ENCODE results near the gene ADGRA1.

Gene ADGRA1

DNA sequence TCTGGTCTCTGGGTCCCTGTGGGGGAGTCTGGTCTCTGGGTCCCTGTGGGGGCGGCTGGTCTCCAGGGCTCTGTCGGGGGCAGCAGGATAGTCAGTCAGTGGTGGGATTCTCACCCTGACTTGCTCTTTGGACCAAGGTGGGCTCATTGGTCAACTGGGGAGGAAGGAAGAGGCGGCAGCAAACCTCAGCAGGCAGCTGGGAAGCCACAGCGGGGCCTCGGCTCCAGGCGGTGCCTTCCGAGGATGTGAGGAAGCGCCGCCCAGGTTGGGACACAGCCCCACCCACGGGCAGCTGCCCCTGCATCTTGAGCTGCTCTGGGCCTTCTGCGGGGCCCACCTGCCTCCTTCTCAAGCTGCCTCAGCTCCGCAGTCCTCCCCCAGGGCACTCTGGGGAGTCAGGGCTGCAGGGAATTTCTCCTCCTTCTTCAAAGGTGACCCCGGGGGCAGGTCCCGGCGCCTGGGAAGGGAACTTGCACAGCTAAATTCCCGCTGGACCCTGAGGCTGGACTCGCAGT lies 51.9 kb downstream of the ADGRA1 start:
- WGBS, 2 experiments (ENCODE audit: insufficient coverage in 2 of 2), result 64 to 74% methylated on average over 9 to 17 of the region's 17 CpGs
- Histone ChIP-seq H3K4me1 (ENCODE audit: control insufficient read depth, insufficient read depth, low read length, poor library complexity, severe bottlenecking) (peaks cover 13% of the 10 kb centered on the region), H3K27ac (ENCODE audit: low read depth, low read length, severe bottlenecking) (no peak overlapping the region), H3K9me3 (ENCODE audit: control insufficient read depth, low read length) (no peaks in the 10 kb centered on the region), H3K4me3 (ENCODE audit: extremely low read depth, insufficient read depth, low read length, poor library complexity, severe bottlenecking) (no peak overlapping the region), H3K36me3 (ENCODE audit: control insufficient read depth, insufficient read depth, low read length) (no peaks in the 10 kb centered on the region)

DNA sequence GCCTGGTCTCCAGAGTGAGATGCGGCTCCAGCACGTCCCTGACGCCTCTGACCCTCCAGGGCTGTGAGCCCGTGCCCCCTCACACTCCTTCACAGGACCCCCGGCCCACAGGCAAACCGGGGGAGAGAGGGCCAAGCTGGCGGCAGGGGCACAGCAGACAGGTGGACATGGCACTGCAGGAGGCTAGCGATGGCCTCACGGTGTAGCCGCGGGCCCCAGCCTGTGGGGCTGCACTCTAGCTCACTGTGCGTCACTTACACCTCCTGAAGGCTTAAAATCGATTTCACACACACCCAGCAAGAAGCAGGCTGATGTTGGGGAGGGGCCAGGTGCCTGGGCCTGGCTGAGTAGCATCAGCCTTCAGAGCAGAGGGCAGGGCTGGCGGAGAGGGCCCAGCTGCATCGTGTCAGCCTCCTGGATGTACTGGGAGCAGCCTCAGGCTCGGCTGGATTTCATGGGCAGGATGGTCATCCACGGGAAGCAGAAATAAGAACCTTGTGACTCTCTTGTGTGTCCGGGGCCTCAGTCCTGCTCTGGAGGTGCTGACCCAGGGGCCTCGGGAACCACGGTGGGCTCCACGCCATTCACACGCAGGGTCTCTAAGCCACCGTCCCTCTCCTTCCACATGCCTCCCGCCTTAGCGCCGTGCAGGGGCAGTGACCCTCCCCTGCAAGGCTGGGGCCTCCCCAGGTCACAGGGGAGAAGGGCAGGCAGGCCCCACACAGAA lies 52.9 kb downstream of the ADGRA1 start:
- WGBS, 2 experiments (ENCODE audit: insufficient coverage in 2 of 2), result 86 to 89% methylated on average over 22 of the region's 26 CpGs
- Histone ChIP-seq H3K36me3 (ENCODE audit: control insufficient read depth, insufficient read depth, low read length) (no peaks in the 10 kb centered on the region), H3K27ac (ENCODE audit: low read depth, low read length, severe bottlenecking) (no peak overlapping the region), H3K4me1 (ENCODE audit: control insufficient read depth, insufficient read depth, low read length, poor library complexity, severe bottlenecking) (peaks cover 22% of the 10 kb centered on the region), H3K9me3 (ENCODE audit: control insufficient read depth, low read length) (no peaks in the 10 kb centered on the region), H3K4me3 (ENCODE audit: extremely low read depth, insufficient read depth, low read length, poor library complexity, severe bottlenecking) (no peak overlapping the region)

DNA sequence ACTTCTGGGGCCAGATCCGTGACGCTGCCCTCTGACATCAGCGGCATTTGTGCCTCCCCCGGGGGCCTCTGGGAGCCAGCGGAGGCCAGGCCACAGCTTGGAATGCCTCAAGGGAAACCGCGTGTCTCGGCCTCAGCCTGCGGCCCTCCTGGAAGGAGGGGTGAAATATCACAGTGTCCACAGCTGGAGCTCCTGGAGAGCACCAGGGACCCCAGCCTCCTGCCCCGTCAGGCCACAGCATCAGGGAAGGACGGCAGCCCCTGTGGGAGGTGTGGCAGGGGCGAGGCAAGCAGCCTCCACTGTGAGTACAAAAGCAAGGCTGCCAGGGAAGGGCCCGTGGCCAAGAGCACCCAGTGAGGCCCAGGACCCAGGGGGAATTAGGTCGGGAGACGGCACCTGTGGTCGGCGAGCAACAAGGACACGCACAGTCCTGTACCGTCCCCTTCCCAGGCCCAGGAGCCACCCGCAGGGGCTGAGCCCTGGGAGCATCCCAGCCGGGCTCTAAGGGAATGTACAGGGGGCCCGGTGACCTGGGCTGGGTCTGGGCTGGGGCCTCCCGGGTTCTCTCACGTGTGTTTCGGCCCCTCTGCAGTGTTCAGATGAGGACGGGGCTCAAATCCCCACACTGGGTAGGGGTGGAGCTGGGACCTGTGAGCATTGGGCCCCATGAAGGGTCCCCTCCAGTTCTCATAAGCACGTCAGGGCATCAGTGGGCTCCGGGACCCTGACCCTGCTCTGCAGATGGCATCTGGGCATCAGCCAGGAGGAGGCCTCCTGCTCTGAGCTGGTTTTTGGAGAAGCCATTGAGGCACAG lies 53.6 kb downstream of the ADGRA1 start:
- peaks cover 22% of the 10 kb centered on the region for H3K4me1 ChIP-seq (ENCODE audit: control insufficient read depth, insufficient read depth, low read length, poor library complexity, severe bottlenecking)
- H3K4me3 ChIP-seq (ENCODE audit: extremely low read depth, insufficient read depth, low read length, poor library complexity, severe bottlenecking), result no peak overlapping the region
- no peaks in the 10 kb centered on the region for H3K36me3 ChIP-seq (ENCODE audit: control insufficient read depth, insufficient read depth, low read length)
- H3K27ac ChIP-seq (ENCODE audit: low read depth, low read length, severe bottlenecking), result no peak overlapping the region
- 90 to 92% methylated on average over 26 to 28 of the region's 28 CpGs for WGBS, 2 experiments (ENCODE audit: insufficient coverage in 2 of 2)
- no peaks in the 10 kb centered on the region for H3K9me3 ChIP-seq (ENCODE audit: control insufficient read depth, low read length)

DNA sequence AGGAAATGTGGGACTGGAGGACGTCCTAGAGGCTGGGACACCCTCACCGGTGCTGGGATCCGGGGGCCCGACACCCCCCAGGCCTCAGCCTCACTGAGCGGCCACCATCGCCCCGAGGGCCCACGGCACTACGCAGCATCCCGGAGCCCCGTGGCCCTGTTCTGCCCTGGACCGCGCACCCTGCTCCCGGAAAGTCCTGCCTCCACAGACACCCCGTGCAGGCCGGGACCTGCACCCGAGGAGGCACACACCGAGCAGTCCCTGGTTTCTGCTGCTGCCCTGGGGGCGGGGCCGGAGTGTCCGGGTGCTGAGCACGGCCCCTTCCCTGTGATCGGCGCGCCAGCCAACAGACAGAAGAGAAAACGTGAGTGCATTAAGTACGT lies 54.2 kb downstream of the ADGRA1 start:
- H3K4me1 ChIP-seq (ENCODE audit: control insufficient read depth, insufficient read depth, low read length, poor library complexity, severe bottlenecking), result peaks cover 22% of the 10 kb centered on the region
- no peaks in the 10 kb centered on the region for H3K9me3 ChIP-seq (ENCODE audit: control insufficient read depth, low read length)
- no peaks in the 10 kb centered on the region for H3K36me3 ChIP-seq (ENCODE audit: control insufficient read depth, insufficient read depth, low read length)
- H3K4me3 ChIP-seq (ENCODE audit: extremely low read depth, insufficient read depth, low read length, poor library complexity, severe bottlenecking), result no peak overlapping the region
- no peak overlapping the region for H3K27ac ChIP-seq (ENCODE audit: low read depth, low read length, severe bottlenecking)
- 89 to 90% methylated on average over 14 to 15 of the region's 27 CpGs for WGBS, 2 experiments (ENCODE audit: insufficient coverage in 2 of 2)

DNA sequence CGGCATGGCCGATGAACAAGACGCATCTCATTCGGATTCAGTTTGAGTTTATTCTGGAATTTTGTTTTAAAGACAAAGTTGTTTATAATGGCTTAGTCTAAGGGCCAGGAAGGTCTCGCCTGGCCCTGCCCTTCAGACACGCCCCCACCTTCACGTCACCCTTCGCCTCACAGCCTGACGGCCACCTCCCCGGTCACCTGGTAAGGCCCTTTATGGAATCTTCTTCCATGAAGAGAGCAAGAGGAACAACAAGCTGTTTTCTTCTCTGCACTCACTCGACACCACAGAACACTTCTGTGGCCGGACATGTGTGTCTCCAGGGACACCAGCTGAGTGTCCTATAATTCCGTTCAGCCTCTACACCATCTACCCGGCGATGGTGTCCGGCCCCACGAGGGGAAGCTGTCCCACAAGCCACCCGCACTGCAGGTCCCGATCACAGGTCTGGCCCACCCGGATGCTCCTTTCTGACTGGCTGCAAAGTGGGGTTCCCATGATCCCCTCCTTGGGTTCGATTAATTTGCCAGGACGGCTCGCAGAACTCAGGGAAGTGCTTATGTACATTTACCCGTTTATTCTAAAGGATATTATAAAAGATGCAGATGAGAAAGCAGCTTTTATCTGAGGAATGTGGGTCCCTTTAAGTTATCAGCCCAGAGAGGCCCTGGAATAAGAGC lies 54.9 kb downstream of the ADGRA1 start:
- WGBS, 2 experiments (ENCODE audit: insufficient coverage in 2 of 2), result 91 to 96% methylated on average over 24 of the region's 24 CpGs
- no peaks in the 10 kb centered on the region for H3K36me3 ChIP-seq (ENCODE audit: control insufficient read depth, insufficient read depth, low read length)
- H3K9me3 ChIP-seq (ENCODE audit: control insufficient read depth, low read length), result peaks cover 2% of the 10 kb centered on the region
- H3K4me1 ChIP-seq (ENCODE audit: control insufficient read depth, insufficient read depth, low read length, poor library complexity, severe bottlenecking), result peaks cover 22% of the 10 kb centered on the region
- H3K4me3 ChIP-seq (ENCODE audit: extremely low read depth, insufficient read depth, low read length, poor library complexity, severe bottlenecking), result no peak overlapping the region
- H3K27ac ChIP-seq (ENCODE audit: low read depth, low read length, severe bottlenecking), result no peak overlapping the region

DNA sequence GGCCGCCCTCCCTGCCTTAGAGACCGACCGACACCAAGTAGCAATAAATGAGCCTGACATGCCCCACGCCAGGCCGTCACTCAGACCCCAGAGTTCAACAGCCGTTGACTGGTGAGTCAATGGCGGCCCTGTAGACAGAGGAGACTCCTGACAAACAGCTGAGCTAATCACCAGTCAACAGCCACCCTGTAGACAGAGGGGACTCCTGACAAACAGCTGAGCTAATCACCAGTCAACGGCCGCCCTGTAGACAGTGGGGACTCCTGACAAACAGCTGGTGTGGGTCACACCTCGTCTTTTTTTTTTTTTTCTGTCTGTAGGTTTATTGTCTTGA lies 55.4 kb downstream of the ADGRA1 start:
- Histone ChIP-seq H3K4me1 (ENCODE audit: control insufficient read depth, insufficient read depth, low read length, poor library complexity, severe bottlenecking) (peaks cover 22% of the 10 kb centered on the region), H3K4me3 (ENCODE audit: extremely low read depth, insufficient read depth, low read length, poor library complexity, severe bottlenecking) (no peak overlapping the region), H3K27ac (ENCODE audit: low read depth, low read length, severe bottlenecking) (peak overlapping the region; percentile 41), H3K9me3 (ENCODE audit: control insufficient read depth, low read length) (peaks cover 7% of the 10 kb centered on the region), H3K36me3 (ENCODE audit: control insufficient read depth, insufficient read depth, low read length) (no peaks in the 10 kb centered on the region)
- 63 to 69% methylated on average over 5 to 7 of the region's 10 CpGs for WGBS, 2 experiments (ENCODE audit: insufficient coverage in 2 of 2)

DNA sequence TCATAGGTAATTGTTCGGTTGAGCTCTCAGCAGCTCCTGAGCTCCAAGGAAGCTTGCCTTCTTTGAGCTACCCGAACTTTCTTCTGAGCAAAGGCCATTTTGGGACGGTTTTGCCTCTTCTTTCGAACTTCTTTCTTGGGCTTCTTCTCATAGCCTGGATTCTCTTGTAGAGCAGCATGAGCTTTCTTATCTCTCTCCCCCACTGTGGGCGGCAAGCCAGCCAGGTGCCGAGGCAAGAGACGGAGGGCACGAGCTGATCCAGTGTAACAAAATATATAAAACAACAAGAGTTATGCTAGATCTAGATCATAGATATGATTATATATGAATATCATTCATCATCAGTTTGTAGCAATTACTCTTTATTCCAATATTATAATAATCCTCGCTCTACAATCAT lies 55.8 kb downstream of the ADGRA1 start:
- Histone ChIP-seq H3K36me3 (ENCODE audit: control insufficient read depth, insufficient read depth, low read length) (no peaks in the 10 kb centered on the region), H3K4me3 (ENCODE audit: extremely low read depth, insufficient read depth, low read length, poor library complexity, severe bottlenecking) (no peak overlapping the region)

DNA sequence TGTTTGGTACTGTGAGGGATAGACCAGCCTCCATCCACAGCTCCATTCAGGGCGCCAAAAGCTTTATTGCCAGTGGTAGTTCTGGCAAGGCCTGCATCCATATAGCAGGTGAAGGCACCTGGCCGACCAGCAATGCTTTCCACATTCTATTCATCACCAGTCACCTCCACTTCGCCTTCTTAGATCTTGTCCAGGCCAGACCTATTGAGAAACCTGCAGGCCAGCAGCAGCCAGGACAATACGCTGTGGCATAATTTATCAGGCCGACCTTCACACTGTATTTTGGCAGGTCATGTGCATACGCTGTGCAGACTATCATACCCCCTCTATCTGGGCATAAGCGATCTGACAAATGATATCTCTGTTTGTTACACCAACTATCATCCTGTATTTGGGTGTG lies 57.0 kb downstream of the ADGRA1 start:
- Histone ChIP-seq H3K36me3 (ENCODE audit: control insufficient read depth, insufficient read depth, low read length) (no peaks in the 10 kb centered on the region), H3K27ac (ENCODE audit: low read depth, low read length, severe bottlenecking) (no peak overlapping the region), H3K4me1 (ENCODE audit: control insufficient read depth, insufficient read depth, low read length, poor library complexity, severe bottlenecking) (peaks cover 22% of the 10 kb centered on the region), H3K4me3 (ENCODE audit: extremely low read depth, insufficient read depth, low read length, poor library complexity, severe bottlenecking) (no peak overlapping the region), H3K9me3 (ENCODE audit: control insufficient read depth, low read length) (peaks cover 15% of the 10 kb centered on the region)
- WGBS, 2 experiments (ENCODE audit: insufficient coverage in 2 of 2), result 90 to 92% methylated on average over 5 to 6 of the region's 7 CpGs

More for the DNA sequence above, 55.8 kb downstream of the ADGRA1 start:
- H3K9me3 ChIP-seq (ENCODE audit: control insufficient read depth, low read length), result peaks cover 11% of the 10 kb centered on the region
- WGBS, 2 experiments (ENCODE audit: insufficient coverage in 2 of 2), result 73 to 89% methylated on average over 2 to 4 of the region's 9 CpGs
- peak overlapping the region; percentile 41 for H3K27ac ChIP-seq (ENCODE audit: low read depth, low read length, severe bottlenecking)
- H3K4me1 ChIP-seq (ENCODE audit: control insufficient read depth, insufficient read depth, low read length, poor library complexity, severe bottlenecking), result peaks cover 22% of the 10 kb centered on the region

DNA sequence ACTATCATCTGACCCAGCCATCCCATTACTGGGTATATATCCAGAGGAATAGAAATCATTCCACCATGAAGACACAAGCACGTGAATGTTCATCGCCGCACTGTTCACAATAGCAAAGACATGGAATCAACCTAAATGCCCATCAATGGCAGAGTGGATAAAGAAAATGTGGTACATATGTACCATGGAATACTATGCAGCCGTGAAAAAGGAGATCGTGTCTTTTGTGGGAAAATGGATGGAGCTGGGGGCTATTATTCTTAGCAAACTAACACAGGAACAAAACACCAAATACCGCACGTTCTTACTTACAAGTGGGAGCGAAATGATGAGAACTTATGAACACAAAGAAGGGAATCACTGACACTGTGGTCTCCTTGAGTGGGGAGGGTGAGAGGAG lies 62.5 kb downstream of the ADGRA1 start:
- Histone ChIP-seq H3K36me3 (ENCODE audit: control insufficient read depth, insufficient read depth, low read length) (no peaks in the 10 kb centered on the region), H3K4me3 (ENCODE audit: extremely low read depth, insufficient read depth, low read length, poor library complexity, severe bottlenecking) (no peak overlapping the region), H3K27ac (ENCODE audit: low read depth, low read length, severe bottlenecking) (no peak overlapping the region), H3K9me3 (ENCODE audit: control insufficient read depth, low read length) (peaks cover 15% of the 10 kb centered on the region), H3K4me1 (ENCODE audit: control insufficient read depth, insufficient read depth, low read length, poor library complexity, severe bottlenecking) (peaks cover 13% of the 10 kb centered on the region)
- WGBS, 2 experiments (ENCODE audit: insufficient coverage in 2 of 2), result 93 to 100% methylated on average over 3 to 5 of the region's 8 CpGs

DNA sequence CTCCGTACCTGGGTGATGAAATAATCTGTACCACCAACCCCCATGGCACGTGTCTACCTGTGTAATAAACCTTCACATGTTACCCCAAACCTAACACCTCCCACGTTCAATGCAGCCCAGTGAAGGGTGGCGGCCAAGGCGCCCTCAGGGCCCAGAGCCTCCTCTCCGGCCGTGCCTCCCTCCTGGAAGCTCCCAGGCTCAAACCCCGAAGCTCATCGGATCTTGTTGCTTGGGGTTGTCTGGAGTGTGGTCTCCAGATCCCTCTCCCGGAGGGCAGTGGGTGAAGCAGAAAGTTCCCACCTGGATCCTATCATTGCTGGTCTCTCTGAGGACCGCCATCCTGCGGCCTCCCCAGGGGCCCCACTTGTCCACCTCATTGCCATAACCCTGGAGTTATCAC lies 62.9 kb downstream of the ADGRA1 start:
- WGBS, 2 experiments (ENCODE audit: insufficient coverage in 2 of 2), result 93 to 94% methylated on average over 4 to 12 of the region's 12 CpGs
- H3K4me1 ChIP-seq (ENCODE audit: control insufficient read depth, insufficient read depth, low read length, poor library complexity, severe bottlenecking), result peaks cover 10% of the 10 kb centered on the region
- H3K9me3 ChIP-seq (ENCODE audit: control insufficient read depth, low read length), result peaks cover 15% of the 10 kb centered on the region
- no peak overlapping the region for H3K4me3 ChIP-seq (ENCODE audit: extremely low read depth, insufficient read depth, low read length, poor library complexity, severe bottlenecking)
- no peaks in the 10 kb centered on the region for H3K36me3 ChIP-seq (ENCODE audit: control insufficient read depth, insufficient read depth, low read length)
- no peak overlapping the region for H3K27ac ChIP-seq (ENCODE audit: low read depth, low read length, severe bottlenecking)

All from mesodermal cell (in vitro differentiated cells).